Measurements from ENCODE around the gene DNASE1L2.

DNA sequence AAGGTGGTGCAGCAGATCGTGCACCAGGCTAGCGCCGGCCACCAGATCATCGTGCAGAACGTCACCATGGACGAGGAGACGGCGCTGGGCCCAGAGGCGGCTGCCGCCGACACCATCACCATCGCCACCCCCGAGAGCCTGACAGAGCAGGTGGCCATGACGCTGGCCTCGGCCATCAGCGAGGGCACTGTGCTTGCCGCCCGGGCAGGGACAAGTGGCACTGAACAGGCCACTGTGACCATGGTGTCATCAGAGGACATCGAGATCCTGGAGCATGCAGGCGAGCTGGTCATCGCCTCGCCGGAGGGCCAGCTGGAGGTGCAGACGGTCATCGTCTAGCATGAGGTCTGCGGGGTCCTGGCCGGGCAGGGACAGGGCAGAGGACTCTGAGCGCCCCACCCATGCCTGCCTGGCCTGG lies 1.0 kb upstream of the DNASE1L2 start:
- TF ChIP-seq, protein P1, sequence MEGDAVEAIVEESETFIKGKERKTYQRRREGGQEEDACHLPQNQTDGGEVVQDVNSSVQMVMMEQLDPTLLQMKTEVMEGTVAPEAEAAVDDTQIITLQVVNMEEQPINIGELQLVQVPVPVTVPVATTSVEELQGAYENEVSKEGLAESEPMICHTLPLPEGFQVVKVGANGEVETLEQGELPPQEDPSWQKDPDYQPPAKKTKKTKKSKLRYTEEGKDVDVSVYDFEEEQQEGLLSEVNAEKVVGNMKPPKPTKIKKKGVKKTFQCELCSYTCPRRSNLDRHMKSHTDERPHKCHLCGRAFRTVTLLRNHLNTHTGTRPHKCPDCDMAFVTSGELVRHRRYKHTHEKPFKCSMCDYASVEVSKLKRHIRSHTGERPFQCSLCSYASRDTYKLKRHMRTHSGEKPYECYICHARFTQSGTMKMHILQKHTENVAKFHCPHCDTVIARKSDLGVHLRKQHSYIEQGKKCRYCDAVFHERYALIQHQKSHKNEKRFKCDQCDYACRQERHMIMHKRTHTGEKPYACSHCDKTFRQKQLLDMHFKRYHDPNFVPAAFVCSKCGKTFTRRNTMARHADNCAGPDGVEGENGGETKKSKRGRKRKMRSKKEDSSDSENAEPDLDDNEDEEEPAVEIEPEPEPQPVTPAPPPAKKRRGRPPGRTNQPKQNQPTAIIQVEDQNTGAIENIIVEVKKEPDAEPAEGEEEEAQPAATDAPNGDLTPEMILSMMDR (tag by site-specific recombination; IDR thresholded peaks at IDR 0.05), result no peak
- TF ChIP-seq ZNF837 (tag by site-specific recombination; IDR thresholded peaks at IDR 0.05) (no peak), ZBTB7A (tag by site-specific recombination; IDR thresholded peaks at IDR 0.05; ENCODE audit: low read depth) (no peak), ZNF510 (tag by site-specific recombination; IDR thresholded peaks at IDR 0.05; ENCODE audit: insufficient replicate concordance) (no peak), ZNF561 (tag by site-specific recombination; IDR thresholded peaks at IDR 0.05; ENCODE audit: borderline replicate concordance) (no peak), ZNF394 (tag by site-specific recombination; IDR thresholded peaks at IDR 0.05; ENCODE audit: borderline replicate concordance) (no peak), TRIM28 (IDR thresholded peaks at IDR 0.05; ENCODE audit: borderline replicate concordance, low read length) (no peak), HOXC10 (CRISPR knock-in tag; IDR thresholded peaks at IDR 0.05) (no peak), ZNF174 (tag by site-specific recombination; IDR thresholded peaks at IDR 0.05) (no peak)
- TF ChIP-seq, protein P2, sequence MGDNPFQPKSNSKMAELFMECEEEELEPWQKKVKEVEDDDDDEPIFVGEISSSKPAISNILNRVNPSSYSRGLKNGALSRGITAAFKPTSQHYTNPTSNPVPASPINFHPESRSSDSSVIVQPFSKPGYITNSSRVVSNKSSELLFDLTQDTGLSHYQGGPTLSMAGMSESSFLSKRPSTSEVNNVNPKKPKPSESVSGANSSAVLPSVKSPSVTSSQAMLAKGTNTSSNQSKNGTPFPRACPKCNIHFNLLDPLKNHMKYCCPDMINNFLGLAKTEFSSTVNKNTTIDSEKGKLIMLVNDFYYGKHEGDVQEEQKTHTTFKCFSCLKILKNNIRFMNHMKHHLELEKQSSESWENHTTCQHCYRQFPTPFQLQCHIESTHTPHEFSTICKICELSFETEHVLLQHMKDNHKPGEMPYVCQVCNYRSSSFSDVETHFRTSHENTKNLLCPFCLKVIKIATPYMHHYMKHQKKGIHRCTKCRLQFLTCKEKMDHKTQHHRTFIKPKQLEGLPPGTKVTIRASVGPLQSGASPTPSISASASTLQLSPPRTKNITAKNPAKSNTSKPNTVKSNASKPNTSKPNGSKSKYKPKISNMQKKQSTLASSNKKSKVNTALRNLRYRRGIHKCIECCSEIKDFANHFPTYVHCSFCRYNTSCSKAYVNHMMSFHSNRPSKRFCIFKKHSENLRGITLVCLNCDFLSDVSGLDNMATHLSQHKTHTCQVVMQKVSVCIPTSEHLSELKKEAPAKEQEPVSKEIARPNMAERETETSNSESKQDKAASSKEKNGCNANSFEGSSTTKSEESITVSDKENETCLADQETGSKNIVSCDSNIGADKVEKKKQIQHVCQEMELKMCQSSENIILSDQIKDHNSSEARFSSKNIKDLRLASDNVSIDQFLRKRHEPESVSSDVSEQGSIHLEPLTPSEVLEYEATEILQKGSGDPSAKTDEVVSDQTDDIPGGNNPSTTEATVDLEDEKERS (tag by site-specific recombination; IDR thresholded peaks at IDR 0.05), result no peak
- TF ChIP-seq, protein P3, sequence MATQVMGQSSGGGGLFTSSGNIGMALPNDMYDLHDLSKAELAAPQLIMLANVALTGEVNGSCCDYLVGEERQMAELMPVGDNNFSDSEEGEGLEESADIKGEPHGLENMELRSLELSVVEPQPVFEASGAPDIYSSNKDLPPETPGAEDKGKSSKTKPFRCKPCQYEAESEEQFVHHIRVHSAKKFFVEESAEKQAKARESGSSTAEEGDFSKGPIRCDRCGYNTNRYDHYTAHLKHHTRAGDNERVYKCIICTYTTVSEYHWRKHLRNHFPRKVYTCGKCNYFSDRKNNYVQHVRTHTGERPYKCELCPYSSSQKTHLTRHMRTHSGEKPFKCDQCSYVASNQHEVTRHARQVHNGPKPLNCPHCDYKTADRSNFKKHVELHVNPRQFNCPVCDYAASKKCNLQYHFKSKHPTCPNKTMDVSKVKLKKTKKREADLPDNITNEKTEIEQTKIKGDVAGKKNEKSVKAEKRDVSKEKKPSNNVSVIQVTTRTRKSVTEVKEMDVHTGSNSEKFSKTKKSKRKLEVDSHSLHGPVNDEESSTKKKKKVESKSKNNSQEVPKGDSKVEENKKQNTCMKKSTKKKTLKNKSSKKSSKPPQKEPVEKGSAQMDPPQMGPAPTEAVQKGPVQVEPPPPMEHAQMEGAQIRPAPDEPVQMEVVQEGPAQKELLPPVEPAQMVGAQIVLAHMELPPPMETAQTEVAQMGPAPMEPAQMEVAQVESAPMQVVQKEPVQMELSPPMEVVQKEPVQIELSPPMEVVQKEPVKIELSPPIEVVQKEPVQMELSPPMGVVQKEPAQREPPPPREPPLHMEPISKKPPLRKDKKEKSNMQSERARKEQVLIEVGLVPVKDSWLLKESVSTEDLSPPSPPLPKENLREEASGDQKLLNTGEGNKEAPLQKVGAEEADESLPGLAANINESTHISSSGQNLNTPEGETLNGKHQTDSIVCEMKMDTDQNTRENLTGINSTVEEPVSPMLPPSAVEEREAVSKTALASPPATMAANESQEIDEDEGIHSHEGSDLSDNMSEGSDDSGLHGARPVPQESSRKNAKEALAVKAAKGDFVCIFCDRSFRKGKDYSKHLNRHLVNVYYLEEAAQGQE (tag by site-specific recombination; IDR thresholded peaks at IDR 0.05), result no peak
- TF ChIP-seq, protein P4, sequence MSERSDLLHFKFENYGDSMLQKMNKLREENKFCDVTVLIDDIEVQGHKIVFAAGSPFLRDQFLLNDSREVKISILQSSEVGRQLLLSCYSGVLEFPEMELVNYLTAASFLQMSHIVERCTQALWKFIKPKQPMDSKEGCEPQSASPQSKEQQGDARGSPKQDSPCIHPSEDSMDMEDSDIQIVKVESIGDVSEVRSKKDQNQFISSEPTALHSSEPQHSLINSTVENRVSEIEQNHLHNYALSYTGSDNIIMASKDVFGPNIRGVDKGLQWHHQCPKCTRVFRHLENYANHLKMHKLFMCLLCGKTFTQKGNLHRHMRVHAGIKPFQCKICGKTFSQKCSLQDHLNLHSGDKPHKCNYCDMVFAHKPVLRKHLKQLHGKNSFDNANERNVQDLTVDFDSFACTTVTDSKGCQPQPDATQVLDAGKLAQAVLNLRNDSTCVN (tag by site-specific recombination; optimal IDR thresholded peaks at IDR 0.05), result no peak
- TF ChIP-seq, protein P5, sequence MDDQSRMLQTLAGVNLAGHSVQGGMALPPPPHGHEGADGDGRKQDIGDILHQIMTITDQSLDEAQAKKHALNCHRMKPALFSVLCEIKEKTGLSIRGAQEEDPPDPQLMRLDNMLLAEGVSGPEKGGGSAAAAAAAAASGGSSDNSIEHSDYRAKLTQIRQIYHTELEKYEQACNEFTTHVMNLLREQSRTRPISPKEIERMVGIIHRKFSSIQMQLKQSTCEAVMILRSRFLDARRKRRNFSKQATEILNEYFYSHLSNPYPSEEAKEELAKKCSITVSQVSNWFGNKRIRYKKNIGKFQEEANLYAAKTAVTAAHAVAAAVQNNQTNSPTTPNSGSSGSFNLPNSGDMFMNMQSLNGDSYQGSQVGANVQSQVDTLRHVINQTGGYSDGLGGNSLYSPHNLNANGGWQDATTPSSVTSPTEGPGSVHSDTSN (CRISPR knock-in tag; IDR thresholded peaks at IDR 0.05), result no peak

Measured in HEK293 (cell line).